WERI-Rb-1 (cell line): ENCODE measurements around the gene RECK.

Source experiments
- DNase-seq: peaks from one replicate; pipeline ENCODE4 v3.0.0-alpha.2; 2020
- H3K27ac ChIP-seq: fragments of 250-450 bp; sonication (Bioruptor Pico); 2 replicates; pipeline ENCODE4 v1.5.1; 2020; ENCODE audit warnings: mild to moderate bottlenecking, moderate library complexity
- H3K27me3 ChIP-seq: fragments of 250-450 bp; sonication (Bioruptor Pico); 2 replicates; pipeline ENCODE4 v1.5.1; 2021; ENCODE audit warnings: mild to moderate bottlenecking, low read depth, moderate library complexity; ENCODE audit not compliant: insufficient read depth, severe bottlenecking
- H3K36me3 ChIP-seq: fragments of 250-450 bp; sonication (Bioruptor Pico); 2 replicates; pipeline ENCODE4 v1.5.1; 2020; ENCODE audit warnings: mild to moderate bottlenecking, moderate library complexity
- H3K4me3 ChIP-seq: 2 replicates; pipeline ENCODE4 v1.5.1; 2011; ENCODE audit warnings: low read depth, mild to moderate bottlenecking, control low read depth, low read length
- H3K9me3 ChIP-seq: fragments of 250-450 bp; sonication (Bioruptor Pico); 2 replicates; pipeline ENCODE4 v1.5.1; 2021; ENCODE audit warnings: mild to moderate bottlenecking, moderate library complexity; ENCODE audit not compliant: severe bottlenecking
- CTCF ChIP-seq: IDR thresholded peaks from 2 replicates; pipeline ENCODE4 v1.5.1; 2011; ENCODE audit warnings: low read depth, mild to moderate bottlenecking, control low read depth, inconsistent platforms, low read length

The RECK gene

GRCh38 chr9:36092014-36092413 is 55.3 kb downstream of the RECK start:
- DNase-seq = no peak
- Histone ChIP-seq H3K36me3 (no peaks in the 10 kb centered on the region), H3K4me3 (no peak overlapping the region), H3K9me3 (no peaks in the 10 kb centered on the region), H3K27me3 (no peaks in the 10 kb centered on the region), H3K27ac (no peak overlapping the region)
- no peak for TF ChIP-seq CTCF

GRCh38 chr9:36092509-36093215 is 55.9 kb downstream of the RECK start:
- Histone ChIP-seq H3K9me3 (no peaks in the 10 kb centered on the region), H3K36me3 (no peaks in the 10 kb centered on the region), H3K27ac (no peak overlapping the region), H3K4me3 (no peak overlapping the region), H3K27me3 (no peaks in the 10 kb centered on the region)
- DNase-seq = no peak
- TF ChIP-seq CTCF = no peak

- no peak for TF ChIP-seq CTCF
- DNase-seq = no peak
- Histone ChIP-seq H3K27me3 (no peaks in the 10 kb centered on the region), H3K9me3 (no peaks in the 10 kb centered on the region), H3K4me3 (no peak overlapping the region), H3K36me3 (no peaks in the 10 kb centered on the region), H3K27ac (no peak overlapping the region)
Measured at GRCh38 chr9:36093384-36093783, 56.7 kb downstream of the RECK start.

GRCh38 chr9:36099718-36100117 is 63.0 kb downstream of the RECK start:
- H3K4me3 ChIP-seq = no peak overlapping the region
- no peak for DNase-seq
- H3K27me3 ChIP-seq = no peaks in the 10 kb centered on the region
- no peak for TF ChIP-seq CTCF
- no peaks in the 10 kb centered on the region for H3K36me3 ChIP-seq
- no peaks in the 10 kb centered on the region for H3K9me3 ChIP-seq
- H3K27ac ChIP-seq = no peak overlapping the region

DNA sequence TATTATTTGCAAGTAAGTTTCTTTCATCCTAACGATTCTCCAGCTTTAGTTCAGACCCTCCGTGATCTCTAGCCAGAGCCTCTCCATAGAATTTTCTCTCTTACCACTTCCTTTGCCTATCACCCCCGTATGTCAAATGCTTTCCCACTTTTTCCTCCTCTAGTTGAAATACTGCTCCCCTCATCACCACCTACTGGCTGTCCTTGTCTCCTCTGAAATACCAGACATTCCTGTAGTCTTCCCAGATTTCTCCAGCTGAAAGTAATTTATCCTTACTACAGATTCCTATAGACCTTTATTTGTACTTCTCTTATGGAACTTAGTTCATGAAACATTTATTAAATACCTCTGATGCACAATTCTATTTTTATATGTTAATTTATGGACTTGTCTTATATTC is 63.8 kb downstream of the RECK start:
- no peaks in the 10 kb centered on the region for H3K9me3 ChIP-seq
- DNase-seq = no peak
- no peak overlapping the region for H3K27ac ChIP-seq
- no peak overlapping the region for H3K4me3 ChIP-seq
- no peaks in the 10 kb centered on the region for H3K27me3 ChIP-seq
- no peak for TF ChIP-seq CTCF
- no peaks in the 10 kb centered on the region for H3K36me3 ChIP-seq
